HG03442 (cell line): ENCODE measurements around the gene EML3.
"Not testable (repeated sequence)": the region's sequence is repeated elsewhere in the genome, so short reads cannot be mapped to it uniquely, and the experiment has no call there.

Experiments used
- ATAC-seq: cut with Tn5 transposase; IDR thresholded peaks from one replicate; pipeline ENCODE4 v1.9.1; 2021; ENCODE audit warnings: mild to moderate bottlenecking, moderate library complexity; ENCODE audit not compliant: unreplicated experiment

The EML3 gene

DNA sequence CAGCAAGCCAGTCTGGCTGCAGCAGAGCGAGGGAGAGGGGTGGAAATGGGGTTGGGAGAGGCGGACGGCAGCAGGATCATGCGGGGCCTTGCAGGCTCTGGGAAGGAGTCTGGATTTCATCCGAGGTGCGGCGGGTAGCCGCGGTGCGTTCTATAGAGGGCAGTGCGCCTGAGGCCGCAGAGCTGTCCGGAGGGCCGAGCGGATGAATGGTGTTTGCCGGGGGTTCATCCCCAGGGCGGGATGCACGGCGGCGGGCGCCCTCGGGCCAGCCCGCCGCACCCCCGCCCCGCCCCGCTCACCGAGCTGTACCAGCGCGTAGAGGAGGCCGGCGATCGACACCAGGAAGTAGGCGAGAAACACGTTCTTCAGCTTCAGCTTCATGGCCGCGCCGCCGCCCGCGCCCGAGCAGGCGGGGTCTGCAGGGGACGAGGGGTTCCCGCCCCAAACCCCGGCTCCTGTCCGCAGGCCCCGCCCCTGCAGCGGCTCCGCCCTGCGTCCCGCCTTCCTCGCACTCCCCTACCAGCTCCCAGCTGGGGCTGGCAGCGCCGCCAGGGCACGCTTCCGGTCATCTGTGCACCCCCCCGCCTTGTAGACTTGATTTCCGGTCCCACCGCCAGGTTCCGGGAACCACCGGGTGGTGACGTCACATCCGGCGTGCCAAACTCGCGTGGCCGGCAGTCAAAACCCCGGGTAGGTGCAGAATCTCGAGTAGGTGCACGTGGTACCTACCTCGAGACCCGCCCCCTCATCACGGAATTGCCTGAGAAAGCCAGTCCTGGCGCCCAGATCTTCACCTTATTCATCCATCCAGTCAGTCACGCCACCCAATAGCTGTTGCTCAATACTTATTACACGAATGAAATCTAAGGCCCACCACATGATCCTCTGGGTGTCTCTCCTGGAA, 9.2 kb upstream of the EML3 start, which contains the start of gene B3GAT3:
TSS of gene B3GAT3 (minus strand) at position 420 of the 904 bp plus-strand sequence. CDS start at position 381, 39 bp downstream.
- ATAC-seq, result peak; percentile 91

DNA sequence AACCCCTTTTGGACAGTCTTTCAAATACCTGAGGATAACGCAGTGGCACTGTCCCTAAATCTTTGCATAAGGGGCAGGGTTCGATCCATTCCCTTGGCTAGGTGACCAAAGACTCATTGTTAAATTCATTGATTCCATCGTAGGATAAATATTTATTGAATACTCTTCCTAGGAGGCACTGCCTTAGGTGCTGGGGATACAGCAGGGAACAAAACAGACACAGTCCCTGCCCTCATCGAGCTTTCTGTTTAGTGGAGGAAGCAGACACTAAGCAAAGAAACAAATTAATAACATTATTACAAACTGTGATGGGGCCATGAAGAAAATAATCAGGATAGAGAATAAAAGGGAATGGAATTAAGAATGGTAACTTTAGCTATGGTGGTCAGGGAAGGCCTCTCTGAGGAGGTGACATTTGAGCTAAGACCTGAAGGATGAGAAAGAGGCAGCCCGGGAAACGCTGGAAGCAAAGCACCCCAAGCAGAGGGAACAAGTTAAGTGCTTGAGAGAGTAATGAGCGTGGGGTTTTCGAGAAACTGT, 8.5 kb upstream of the EML3 start:
- no peak for ATAC-seq

DNA sequence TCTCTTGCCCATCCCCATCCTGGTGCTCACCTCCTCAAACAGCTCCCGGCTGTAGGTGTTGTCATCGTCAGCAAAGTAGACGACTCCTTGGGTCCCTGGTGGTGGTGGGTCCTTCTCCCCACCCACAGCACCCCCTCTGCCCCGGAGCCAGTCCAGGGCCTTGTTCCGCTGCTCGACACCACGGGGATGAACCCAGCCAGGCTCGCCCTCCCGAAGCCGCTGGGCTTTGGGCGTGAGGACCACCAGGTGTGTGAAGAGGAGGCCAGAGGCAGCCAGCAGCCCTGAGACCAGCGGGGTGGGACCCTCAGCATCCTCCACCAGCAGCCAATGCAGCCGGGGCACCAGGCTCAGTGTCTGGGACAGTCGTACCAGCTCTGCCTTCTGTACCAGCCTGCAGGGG, 4.4 kb upstream of the EML3 start:
- ATAC-seq, result not testable (repeated sequence)

DNA sequence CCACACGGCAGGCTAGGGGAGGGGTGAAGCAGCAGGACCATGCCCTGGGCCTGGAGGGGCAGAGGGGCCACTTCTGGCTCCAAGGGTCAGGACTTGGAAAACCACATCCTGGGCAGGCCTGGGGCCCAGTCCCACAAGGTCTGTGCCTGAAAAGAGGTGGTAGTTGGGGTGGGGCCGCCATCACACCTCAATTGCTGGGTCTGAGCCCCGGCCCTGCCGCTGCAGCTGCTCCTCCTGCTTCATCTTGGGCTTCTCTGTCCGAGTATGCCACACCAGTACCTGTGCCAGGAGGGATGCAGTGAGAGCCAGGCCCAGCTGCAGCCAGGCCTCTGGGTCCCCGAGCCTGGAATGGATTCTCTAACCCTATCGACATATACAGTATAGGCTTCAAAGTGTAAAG, 2.9 kb upstream of the EML3 start:
- no peak for ATAC-seq

DNA sequence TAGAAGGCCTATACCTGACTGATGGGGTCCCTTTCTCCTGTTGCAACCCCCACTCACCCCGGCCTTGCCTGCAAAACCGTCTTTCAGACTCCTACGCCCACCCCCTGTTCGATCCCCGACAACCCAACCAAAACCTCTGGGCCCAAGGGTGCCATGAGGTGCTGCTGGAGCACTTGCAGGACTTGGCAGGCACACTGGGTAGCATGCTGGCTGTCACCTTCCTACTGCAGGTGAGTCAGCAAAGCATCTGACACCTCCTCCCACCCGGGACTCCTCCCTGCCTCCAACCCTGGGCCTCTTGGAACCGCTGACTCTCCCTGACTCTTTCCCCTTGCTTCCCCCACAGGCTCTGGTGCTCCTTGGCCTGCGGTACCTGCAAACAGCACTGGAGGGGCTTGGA, 1.7 kb upstream of the EML3 start:
- ATAC-seq, result no peak

DNA sequence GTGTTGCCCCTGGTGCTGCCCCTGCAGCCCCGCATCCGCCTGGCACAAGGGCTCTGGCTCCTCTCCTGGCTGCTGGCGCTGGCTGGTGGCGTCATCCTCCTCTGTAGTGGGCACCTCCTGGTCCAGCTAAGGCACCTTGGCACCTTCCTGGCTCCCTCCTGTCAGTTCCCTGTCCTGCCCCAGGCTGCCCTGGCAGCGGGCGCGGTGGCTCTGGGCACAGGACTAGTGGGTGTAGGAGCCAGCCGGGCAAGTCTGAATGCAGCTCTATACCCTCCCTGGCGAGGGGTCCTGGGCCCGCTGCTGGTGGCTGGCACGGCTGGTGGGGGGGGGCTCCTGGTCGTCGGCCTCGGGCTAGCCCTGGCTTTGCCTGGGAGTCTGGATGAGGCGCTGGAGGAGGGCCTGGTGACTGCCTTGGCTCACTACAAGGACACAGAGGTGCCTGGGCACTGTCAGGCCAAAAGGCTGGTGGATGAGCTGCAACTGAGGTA, 760 bp upstream of the EML3 start:
- ATAC-seq, result no peak

DNA sequence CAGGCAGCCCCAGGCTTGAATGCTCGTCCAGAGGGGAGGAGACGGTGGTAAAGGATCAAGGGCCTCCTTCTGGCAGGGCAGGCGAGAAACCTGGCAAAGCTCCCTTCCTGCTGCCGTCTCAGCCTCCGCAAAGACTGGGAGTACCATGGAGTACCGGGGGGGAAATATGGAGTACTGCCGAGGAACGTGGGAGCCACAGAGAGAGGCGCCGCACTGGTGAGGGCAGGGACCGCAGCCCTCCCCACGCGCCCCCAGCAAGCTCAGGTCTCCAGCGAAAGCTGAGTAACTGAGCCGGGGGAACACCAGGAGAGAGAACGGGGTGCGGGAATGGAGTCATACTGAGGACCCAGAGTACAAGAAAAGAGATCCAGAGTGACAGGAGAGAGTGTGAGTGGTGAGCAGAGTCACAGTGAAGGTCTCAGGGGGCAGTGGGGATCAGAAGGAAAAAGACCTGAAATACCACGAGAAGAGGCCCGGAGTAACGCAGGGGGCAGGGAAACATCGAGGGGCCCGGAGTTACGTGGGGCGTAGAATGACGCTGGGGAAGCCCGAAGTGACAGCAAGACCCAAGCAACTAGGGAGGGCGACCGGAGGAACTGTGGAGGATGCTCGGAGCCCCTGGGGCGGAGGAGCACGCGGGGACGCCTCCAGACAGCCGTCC, 740 bp downstream of the EML3 start:
- ATAC-seq, result no peak

DNA sequence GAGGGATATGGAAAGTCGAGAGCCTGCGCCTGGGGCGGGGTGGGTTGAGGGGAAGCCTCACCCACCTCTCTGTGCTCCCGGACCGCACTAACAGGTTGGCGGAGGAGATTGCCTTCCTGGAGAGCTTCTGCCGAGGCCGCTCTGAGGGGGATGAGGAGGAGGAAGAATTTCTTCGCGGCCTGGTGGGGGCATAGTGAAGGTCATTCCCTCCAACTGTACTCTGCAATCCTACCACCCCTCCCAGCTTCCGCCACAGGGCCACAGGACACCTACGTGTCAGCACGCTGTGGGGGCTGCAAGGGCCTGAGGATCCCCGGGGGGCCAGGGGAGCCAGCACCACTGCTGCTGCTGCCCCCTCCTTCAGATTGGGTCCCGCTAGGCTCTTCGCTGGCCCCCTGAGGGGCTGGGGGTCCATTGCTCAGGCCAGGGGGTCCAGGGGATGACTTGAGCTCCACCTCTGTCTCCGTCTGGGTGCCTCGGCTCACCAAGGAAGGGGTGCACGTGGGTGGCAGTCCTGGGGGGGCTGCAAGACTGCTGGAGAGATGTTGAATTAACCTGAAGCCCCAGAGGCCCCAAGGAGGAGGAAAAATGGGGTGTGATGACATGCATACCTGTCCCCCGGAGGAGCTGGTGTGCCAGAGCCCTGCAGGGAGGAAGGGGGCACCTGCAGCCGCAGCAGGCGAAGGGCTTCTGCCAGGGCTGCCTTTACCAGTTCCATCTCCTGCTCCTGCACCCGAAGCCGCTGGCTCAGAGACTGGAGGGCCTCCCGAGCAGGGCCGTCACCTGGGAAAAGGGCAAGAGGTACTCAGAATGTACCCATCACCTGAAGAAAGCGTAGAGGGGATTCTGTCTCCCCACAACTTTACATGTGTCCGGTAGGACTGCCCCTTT, 1.5 kb downstream of the EML3 start:
- ATAC-seq, result no peak

DNA sequence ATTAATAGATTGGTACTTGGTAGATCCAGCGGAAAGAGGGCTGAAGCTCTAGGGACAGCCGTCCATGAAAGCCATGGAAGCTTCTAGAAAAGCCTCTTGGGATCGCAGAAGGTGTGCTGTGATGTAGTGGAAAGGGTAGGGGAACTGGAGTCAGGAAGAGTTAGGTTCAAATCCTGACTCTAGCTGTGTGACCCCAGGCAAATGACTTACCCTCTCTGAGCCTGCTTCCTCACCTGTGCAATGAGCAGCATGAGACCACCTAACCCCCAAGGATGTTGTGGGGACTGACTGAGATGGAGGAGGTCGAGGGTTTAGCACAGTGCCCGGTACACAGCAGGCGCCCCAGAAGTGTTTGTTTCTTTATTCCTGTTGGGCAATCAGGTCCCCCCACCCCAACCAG, 2.2 kb downstream of the EML3 start:
- no peak for ATAC-seq

DNA sequence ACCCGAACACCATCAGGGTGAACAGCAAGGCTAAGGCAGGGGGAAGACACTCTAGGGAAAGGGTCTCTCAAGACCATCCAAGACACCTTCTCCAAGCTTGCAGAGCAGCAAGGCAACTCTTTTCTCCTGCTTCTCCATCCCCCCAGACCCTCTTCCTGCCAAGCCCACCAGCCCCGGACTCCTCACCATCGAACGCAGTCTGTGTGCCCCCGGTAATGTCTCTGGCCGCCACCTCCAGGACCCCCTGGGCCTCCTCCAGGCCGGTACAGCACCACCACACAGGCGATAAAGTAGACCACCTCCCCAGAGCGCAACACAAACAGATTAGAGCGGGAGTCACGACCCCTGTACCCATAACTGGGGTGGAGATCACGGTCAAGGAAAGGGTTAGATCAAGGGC, 3.8 kb downstream of the EML3 start:
- ATAC-seq, result no peak

DNA sequence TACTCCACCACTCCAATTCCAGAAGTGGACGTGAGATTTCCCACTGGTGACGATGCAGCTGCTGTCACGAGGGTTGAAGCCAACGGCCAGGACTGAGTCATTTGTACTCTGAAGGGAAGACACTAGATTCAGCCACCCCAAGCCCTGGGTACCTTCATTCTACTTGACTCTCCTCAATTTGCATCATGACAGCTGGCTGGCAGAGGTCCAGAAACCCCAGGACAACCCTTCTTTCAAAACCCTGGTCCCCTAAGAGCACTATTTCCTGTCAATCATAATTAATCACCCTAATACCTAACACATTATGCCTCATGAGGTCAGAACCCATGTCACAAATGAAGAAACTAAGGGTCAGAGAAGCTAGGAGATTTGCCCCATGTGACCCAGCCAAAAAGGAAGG, 4.9 kb downstream of the EML3 start:
- no peak for ATAC-seq

DNA sequence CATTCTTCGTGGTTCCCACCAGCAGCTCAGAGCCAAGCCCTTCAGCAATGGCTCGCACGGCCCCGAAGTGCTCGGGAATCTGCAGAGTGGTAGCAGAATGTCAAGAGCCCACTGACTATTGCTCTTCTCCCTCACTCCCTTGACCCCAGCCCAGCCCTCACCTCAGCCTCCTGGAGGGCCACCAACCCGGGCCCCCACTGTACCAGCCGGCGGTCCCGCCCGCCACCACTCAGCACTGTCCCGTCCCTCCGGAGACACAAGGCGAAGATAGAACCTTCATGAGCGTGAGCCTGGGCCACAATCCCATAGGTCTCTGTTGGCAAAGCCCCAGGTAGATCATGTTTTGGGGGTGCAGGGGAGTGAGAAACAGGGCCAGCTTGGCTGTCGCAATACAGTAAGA, 6.7 kb downstream of the EML3 start:
- ATAC-seq, result no peak

DNA sequence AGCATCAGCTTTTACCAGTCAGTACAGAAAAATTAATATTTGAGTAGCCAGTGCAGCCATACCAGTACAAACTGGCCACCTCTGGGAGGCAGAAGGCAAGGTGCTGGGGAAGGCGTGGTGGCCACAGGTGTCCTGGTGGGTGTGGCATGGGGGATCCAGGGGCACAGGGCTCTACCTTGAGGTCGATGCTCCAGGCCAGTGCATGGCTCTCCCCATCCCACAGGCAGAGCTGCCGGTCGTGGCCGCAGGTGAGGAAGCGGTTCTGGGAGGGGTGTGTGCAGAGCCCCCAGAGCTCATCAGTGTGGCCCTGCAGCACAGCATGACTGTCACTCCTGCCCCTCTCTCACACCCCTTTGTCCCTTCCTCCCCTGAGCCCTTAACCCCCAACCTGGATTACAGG, 7.1 kb downstream of the EML3 start:
- no peak for ATAC-seq

DNA sequence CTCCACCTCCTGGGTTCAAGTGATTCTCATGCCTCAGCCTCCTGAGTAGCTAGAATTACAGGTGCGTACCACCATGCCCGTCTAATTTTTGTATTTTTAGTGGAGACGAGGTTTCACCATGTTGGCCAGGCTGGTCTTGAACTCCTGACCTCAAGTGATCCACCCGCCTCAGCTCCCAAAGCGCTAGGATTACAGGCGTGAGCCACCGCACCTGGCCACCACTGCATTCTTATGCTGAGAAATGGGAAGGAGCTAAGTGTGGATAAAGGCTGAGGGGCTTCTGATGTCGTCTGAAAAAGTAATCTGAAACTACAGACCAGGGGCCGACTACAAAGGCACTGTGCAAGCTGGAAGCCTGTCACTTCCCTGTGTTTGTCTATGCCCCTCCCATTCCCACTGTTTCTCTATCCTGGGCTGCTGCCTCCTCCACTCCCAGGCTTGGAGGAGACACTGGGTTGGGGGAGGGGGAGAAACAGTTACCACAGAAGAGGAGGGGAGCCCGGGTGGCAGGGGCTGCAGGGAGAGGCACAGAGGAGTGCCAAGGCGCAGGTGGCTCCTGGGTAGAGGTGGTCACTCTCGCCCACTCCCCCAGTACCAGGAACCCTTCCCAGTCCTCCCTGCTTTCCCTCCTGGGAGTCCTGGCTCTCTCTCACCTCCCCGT, 8.0 kb downstream of the EML3 start:
- ATAC-seq, result no peak

DNA sequence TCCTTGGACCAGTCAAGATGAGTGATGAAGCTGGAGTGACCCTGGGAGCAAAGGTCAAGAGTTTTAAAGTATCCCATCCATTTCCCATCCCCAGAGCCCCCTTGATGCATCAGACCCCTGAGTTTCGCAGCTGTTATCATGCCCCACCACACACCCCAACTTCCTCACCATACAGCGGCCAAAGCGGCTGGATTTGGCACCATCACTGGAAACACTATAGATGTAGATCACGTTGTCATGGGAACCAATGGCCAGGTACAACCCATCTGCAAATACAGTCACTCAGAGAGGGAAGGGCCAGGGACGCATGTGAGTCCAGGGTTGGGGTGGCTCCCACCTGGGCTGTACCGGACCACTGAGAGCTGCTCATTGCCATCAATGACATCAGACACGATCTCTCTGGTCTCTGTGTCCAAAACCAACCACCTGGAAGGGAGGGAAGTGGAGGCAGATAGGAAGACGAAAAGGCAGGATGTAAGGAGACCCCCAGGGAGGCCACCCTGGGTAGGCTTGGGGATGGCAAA, 8.7 kb downstream of the EML3 start:
- ATAC-seq, result no peak

DNA sequence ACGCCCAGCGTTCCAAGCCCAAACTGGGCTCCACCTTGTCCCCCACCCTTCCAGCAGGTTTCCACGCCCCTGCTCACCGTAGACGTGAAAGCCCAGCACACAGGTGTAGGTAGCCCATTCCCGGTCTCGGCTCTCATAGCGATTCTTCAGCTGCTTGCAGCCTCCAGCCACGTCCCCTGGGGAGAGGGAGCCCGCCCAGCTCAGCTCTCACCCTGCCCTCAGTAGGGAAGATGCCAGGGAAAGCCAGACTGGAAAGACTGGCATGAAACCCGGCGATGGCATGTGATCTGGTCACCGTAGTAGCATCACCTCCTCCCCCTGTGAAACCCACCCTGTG, 9.5 kb downstream of the EML3 start:
- no peak for ATAC-seq

DNA sequence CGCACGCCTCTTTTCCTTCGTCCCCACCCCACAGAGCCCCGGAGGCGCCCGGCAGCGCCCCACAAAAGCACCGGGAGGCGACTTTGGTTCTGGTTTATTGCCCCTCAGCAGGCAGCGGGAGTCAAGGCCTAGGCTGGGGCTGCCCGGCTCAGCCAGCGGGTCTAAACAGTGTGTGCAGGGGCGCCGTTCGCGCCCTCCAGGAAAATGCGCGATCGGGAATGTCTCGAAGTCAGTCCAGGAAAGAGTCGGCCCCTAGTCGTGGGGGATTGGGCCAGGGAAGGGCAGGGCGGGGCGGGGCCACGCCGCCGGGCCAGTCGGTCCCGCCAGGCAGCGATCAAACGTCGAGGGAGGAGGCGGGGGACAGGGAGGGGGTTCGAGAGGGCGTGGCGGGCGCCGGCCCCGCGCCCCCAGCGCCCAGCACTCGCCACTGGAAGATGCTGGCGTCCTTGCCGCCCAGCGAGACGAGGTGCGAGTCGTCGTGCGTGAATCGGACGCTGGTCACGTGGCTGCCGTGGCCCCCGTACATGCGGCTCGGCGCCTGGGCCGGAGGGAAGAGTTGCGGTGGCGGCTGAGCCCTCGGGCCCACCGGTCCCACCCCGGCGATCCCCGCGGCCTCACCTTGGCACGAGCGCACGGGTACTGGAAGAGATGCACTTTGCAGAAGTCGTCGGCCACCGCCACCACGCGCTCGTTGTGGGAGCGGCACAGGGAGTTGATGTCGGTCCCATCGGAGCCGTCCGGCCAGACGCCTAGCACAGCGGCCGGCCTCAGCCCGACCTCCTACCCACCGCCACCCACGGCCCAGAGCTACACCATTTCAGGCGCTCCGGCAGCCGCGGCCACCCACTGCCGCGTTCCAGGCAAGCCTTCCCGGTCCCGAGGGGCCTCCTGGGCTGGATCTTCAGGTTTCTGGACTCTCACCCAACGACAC, 10.2 kb downstream of the EML3 start:
- no peak for ATAC-seq

DNA sequence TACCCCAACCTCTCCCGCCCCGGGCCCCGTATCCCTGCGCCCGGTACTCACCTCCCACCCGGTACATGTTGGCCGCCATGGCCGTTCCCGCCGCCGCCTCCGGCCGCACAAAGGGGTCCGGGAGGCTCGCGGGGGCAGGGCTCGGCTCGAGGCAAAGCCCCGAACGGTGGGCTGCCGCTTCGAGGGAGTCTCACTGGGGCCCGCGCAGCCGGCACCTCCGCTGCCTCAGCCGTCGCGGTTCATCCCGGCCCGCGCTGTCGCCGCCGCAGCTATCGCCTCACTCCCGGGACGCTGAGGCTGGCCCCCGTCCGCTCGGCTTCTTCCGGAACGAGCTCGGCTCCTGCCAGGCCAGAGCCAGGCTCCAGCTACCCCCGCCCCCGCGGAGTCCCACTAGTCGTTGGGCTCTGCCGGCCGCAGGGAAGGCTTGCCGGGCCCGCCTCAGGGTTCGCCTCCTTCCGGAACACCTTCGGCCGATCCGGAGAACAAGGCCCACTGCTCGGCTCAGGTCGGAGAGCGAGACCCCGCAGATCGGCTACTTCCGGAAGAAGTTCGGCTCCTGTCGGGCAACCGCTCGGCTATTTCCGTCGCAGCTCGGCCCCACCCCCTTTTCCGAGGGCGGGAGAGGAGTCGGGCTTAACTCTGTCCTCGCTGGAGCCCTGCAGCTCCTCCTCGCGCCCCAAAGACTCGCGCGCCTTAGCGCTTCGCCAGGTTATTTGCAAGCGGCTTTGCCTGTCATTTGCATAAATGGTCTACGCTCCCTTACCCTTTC, 11.0 kb downstream of the EML3 start, which contains the start of gene MTA2:
TSS of gene MTA2 (minus strand) at position 494 of the 769 bp plus-strand sequence. CDS start at position 79, 415 bp downstream.
- peak; percentile 73 for ATAC-seq

DNA sequence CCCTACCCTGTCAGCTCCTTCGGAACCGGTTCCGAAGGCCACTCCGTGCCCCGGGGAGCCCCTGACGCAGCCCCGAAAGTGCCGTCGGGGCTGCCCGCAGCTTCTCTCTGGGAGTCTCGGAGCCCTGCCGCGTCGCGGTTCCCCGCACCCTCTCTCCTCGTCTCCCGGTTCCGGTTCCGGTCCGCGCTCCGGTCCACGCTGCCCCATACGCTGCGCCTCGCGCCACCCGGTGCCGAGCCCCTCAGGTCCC, 11.5 kb downstream of the EML3 start:
- peak; percentile 6 for ATAC-seq
